CD4-positive, alpha-beta T cell treated with Interleukin-1 beta for 1 hour (primary cell): Measurements from ENCODE around the gene MYO3B.
"Not testable (repeated sequence)": the region's sequence is repeated elsewhere in the genome, so short reads cannot be mapped to it uniquely, and the experiment has no call there.

Experiments
- DNase-seq, 2 donors: peaks; one replicate each; pipeline ENCODE4 v3.0.0-alpha.2; 2020 to 2022

MYO3B gene

DNA sequence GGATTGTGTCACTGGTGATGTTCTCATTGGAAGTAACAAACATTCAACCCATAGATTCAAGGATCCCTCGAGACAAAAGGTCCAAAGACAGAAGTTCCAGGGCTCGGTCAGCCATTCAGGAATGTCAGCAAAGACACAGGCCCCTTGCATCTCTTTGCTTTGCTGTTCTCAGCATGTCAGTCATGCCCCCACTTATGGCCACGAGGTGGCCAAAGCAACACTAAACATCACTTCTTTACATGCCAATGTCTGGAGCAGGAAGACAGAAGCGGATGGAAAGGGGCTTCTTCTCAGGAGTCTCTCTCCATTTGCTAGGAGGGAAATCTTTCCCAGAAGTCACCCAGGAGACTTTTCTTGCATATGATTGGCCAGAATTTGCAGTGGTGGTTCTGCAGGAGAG is 345.6 kb downstream of the MYO3B start:
- no peak for DNase-seq

GRCh38 chr2:170524828-170525565 is 347.1 kb downstream of the MYO3B start:
- DNase-seq, result no peak

DNA sequence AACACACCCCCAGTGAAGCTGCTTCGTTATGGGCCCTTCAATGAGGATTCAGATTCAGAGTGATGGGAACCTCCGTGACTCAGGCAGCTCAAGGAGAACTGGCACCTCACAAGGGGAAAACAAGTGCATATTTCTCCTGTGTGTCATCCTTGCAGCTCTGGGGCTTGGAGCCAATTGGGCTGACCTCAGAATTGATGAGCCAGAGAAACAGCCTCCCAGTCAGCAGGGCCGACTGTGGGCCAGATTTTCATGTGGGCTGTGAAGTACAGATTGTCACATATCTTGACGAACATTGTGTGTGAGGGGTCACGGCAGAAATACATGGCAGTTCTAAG is 347.6 kb downstream of the MYO3B start:
- no peak for DNase-seq

DNA sequence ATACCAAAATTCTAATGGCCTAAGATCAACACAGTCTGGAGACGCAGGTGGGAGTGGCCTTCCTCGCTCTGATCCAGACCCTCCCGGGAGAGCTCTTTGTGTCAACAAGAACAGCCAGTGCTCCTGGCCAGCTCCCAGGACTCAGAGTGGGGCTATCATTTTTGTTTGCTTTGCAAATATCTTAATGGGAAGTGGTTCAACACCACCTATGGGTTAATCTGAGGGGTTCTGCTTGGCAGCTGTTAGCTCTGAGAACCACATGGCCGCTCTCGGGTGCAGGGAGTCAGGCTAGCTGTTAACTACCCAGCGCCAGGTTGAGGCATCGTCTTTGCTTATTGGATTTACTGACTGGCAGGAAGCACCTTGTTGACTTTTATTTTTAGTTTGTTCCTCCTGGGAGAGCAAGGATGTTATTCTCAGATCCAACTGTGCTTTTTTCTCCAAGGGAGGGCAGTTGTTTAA is 352.4 kb downstream of the MYO3B start:
- no peak for DNase-seq

GRCh38 chr2:170530803-170531564 is 353.0 kb downstream of the MYO3B start:
- DNase-seq, result no peak

- DNase-seq, result no peak
Observed at GRCh38 chr2:170531876-170532275, 353.9 kb downstream of the MYO3B start.

DNA sequence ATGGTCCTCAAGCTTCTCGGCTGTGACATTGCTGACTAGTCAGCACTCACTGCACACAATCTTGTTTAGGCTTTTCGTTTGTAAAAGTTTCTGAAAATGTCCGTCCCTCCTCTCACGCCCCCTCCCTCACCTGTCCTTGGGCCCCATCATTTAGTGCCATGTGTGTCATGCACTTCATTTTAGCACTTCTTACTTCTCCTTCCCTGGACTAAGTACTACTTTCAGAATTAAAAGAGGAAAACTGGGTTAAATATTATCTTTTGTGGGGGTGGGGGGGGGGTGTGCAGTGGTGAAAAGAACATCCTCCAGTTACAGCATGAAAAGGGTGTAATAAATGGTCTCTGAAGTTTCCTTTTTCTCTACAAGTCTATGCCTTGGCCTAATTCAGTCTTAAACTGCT is 355.2 kb downstream of the MYO3B start:
- DNase-seq, result no peak

- no peak for DNase-seq
Observed at GRCh38 chr2:170535552-170535951, 357.6 kb downstream of the MYO3B start.

DNA sequence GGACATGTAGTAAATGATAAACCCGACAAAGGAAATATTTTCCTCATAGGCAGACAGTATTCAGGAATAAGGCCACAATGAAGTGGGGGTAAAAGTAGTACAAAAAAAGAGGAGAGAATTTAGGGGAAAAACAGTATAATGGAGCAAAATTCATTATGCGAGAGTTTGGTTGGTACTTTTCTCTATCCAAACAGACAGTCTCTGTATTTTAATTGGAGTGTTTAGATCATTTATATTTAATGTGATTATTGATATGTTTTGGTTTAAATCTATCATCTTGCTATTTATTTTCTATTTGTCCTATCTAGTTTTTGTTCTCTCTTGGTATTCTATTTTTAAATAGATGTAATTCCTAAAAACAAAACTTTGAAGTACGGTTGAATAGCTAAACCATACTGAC is 366.9 kb downstream of the MYO3B start:
- DNase-seq, result no peak

DNA sequence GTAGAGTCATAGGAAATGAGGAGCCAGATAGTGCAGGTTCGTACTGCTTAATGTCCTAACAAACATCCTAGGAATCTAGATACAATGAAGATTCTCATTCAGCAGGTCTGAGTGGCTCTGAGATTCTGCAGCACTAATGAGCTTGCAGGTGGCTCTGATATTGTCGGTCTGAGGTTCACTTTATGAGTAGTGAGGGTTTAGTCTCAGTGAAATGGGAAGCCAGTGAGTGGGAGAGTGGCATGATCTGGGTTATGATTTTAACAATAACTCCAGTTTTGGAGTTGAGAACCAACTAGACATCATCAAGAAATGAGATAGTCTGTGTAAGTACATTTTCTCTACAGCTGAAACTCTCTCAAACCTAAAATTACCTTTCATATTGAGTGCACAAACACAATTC is 370.4 kb downstream of the MYO3B start:
- no peak for DNase-seq

DNA sequence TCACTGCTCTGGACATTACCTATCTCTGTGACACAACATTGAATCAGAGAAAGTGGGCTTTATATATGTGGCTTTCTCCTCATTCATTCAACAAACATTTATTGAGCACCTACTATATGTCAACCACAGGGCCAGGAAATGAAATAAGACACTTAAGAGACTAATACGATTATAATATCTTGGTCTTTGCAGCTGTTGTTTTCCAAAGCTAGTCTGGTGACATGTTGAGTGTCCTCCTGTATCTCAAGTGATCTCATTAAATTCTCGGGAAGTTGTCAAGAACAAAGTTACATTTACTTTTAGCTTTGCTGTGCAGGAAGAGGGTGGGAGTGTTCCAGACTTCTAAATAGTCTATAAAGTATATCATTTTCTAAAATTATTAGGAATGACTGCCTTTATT is 372.6 kb downstream of the MYO3B start:
- DNase-seq, result no peak

DNA sequence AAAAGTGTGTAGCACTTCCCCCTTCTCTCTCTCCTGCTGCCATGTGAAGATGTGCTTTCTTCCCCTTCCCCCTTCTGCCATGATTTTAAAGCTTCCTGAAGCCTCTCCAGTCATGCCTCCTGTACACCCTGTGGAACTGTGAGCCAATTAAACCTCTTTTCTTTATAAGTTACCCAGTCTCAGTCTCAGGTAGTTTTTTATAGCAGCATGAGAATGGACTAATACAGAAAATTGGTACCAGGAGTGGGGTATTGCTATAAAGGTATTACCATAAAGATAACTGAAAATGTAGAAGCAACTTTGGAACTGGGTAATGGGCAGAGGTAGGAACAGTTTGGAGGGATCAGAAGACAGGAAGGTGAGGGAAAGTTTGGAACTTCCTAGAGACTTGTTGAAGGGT is 374.0 kb downstream of the MYO3B start:
- DNase-seq, result not testable (repeated sequence)

GRCh38 chr2:170553748-170554147 is 375.8 kb downstream of the MYO3B start:
- DNase-seq, result no peak

DNA sequence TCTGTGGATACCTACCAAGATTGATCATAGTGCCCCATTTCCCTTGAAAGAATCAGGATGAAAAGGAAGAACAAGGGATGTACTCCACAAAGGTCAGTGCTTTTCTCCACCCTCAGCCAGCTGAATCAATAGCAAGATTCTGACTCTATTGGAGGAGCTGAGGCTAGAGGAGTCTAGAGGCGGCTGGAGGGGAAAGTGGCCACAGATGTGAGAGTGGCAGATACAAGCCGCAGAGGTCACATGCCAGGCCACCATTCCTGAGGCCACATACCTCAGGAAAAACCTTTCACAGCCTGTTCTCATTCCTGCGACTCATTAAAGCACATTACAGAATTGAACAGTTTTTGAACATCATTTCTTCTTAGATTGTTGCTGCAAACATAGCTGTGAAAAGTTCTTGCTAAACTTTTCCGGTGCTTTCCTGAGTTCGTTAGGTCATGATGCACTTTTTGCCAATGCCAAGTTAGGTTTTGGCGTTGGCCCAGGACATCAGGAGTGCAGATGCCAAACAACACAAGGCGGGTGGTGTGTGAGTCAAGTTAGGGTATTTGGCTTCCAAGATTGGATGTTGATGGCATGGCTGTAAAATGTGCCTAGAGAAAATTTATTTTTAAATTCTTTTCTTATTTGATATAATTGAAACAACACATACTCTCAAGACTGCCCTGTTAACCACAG is 376.5 kb downstream of the MYO3B start:
- no peak for DNase-seq

- DNase-seq, result no peak
Observed at GRCh38 chr2:170562928-170563327, 385.0 kb downstream of the MYO3B start.

GRCh38 chr2:170563401-170563800 is 385.5 kb downstream of the MYO3B start:
- no peak for DNase-seq

DNA sequence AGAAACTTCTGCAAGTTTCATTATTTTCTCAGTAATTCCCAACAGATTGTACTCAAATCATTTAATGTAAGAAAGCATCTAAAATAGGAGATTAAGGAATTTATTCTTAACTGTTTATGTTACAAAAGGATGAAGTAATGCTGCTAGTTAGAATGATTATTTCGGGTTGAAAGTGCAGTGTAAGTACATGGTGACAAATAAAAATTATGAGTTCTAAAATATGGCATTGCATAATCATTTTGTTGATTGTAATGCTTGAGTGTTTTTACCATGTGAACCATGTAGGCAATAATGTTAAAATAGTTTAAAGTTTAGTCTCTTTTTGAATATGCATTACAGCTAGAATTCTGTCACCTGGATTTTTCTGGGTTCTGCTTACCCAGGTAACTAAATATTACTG is 388.2 kb downstream of the MYO3B start:
- DNase-seq, result no peak

DNA sequence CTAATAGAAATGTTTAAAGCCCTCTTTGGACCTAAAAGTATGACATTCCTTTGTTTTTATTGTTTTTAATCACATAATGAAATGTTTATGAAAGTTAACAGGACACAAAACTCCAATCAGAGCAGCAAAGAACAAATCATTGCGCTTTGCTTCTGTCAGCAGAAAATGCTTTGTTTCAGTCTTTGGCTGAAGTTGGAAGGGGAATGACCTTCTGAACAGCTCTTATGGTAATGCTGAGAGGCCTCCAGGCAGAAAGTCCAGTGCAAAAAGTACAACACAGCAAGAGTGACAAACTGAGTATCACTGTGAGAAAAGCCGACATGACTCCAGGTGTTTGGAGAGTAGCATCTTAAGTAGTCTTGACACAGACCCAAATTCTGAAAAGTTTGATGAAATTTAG is 389.5 kb downstream of the MYO3B start:
- no peak for DNase-seq

DNA sequence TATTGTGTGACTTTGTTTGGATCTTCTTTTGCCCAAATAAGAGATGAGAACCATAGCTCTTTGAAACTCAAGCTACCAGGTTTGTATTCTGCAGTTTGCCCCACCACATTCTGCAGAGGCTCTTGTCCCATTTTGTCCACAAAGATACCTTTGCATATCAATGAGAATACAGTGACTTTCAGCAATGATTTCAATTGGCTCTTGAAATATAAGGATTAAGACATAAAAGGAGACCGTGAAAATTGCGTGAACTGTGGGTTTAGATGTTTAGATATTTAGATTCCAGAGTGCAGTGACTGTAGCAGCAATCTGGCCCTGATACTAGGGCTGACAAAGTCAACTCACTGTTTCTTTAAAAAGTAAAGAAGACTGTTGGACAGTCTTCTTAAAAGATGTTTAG is 390.6 kb downstream of the MYO3B start:
- DNase-seq, result no peak

DNA sequence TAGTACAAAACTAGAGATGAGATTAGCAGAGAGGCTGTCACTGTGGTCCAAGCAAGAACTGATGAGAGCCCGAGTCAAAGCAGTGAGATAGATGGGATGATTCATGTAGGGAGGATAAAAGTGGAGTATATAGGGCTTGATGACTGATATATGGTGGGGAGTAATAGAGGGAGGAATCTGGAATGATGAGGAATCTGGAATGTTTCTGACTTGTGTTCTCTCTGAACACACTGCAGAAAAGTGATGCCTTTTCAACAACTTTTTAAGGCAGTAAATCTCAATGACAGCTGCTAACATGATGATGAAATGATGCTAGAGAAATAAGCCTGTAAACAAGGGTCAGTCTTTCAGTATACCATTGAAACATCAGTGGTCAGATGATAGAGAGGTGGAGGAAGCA is 393.7 kb downstream of the MYO3B start:
- DNase-seq, result no peak

- no peak for DNase-seq
Observed at GRCh38 chr2:170573671-170574070, 395.7 kb downstream of the MYO3B start.

GRCh38 chr2:170576296-170576695 is 398.3 kb downstream of the MYO3B start:
- no peak for DNase-seq

DNA sequence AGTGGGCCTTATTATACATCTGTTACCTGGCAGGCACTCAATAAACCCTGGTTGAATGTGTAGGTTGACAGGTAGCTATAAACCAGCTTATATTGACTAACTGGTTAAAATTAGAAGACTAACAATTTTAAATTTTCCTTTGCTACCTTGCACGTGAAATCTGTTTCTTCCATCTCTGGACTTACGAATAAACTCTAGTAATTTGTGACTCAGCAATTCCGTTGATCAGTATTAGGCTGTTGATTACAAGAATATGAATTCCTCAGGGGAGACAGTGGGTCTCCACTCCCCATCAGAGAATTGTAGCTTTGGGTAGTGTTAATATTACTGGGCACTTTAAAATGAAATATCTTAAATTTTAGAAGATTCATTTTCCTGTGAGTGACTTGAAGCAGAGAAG is 399.4 kb downstream of the MYO3B start:
- DNase-seq, result no peak

- DNase-seq, result no peak
Observed at GRCh38 chr2:170578606-170579005, 400.7 kb downstream of the MYO3B start.
